Breast epithelium (tissue), 3 donors: ENCODE results near the gene MIEN1.
"Not testable (repeated sequence)": the region's sequence is repeated elsewhere in the genome, so short reads cannot be mapped to it uniquely, and the experiment has no call there.

Experiments used
- CTCF ChIP-seq, 3 donors: fragments of 450-650 bp; IDR thresholded peaks; one replicate each; pipeline ENCODE4 v1.5.1; 2016 to 2017; ENCODE audit warnings: antibody characterized with exemption in 3 of 3, mild to moderate bottlenecking in 3 of 3, moderate library complexity in 3 of 3
- POLR2A ChIP-seq: fragments of 450-650 bp; IDR thresholded peaks from one replicate; pipeline ENCODE4 v1.6.1; 2016; ENCODE audit warnings: antibody characterized with exemption, mild to moderate bottlenecking, moderate library complexity
- POLR2AphosphoS5 ChIP-seq, 3 donors: sonication (generic); formaldehyde crosslinking; IDR thresholded peaks; one replicate each; pipeline ENCODE4 v1.6.1; 2017; ENCODE audit warnings: antibody characterized with exemption in 3 of 3

GRCh38 chr17:39748444-39749034 is 18.2 kb upstream of the MIEN1 start:
- TF ChIP-seq POLR2A; CTCF (IDR thresholded peaks at IDR 0.05); POLR2AphosphoS5 (IDR thresholded peaks at IDR 0.05): not testable (repeated sequence)
